Measurements from ENCODE around the gene TMC5.
A peak's percentile ranks its signal among the peaks of the same experiment; 100 is the strongest.

The TMC5 gene

DNA sequence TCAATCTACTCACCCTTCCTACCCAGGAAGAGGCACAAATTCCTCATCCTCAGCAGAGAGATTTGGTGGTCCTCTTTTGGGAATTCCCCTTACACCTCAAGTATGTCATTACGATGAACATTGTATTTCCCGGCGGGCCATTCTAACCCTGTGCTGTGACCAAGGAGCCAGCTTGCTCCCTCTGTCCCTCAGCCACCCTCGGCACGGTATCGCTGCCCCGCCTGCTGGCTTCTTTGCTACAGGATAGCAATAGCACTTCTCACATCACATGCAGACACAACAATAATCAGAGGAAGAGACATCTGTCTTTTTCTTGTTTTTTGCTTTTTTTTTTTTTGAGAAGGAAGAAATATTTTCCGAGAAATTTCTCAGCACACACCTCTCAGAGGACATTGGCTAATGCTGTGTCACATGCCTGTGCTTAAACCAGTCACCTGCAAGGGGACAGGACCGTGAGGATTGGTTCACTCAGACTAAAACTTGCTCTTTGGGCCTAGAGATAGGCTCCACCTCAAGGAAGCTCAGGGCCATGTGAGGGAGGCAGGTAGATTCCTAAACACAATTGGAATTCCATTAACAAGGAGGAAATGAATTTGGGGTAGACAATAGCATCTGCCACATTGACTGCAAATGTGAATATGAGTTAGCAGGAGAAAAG lies 41.2 kb downstream of the TMC5 start:
- no peak for DNase-seq (ENCODE audit: low read depth, low spot score)

DNA sequence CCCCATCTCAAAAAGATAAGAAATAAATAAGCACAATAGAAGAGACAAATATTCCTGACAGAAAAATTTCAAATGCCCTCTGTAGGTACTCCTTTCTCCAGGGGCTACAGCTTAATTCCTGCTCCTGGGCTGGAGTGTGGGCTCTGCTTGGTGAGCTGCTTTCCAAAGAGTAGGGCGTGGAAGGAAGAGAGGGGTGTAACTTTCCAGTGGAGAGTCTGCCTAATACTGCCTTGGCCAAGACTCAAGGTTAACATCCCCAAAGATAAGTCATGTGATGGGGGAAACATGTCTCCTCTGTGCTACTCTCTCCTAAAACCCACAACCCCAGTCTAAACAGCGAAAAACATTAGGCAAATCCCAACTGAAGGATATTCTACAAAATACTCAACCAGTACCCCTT lies 42.7 kb downstream of the TMC5 start:
- DNase-seq (ENCODE audit: low read depth, low spot score) = no peak

DNA sequence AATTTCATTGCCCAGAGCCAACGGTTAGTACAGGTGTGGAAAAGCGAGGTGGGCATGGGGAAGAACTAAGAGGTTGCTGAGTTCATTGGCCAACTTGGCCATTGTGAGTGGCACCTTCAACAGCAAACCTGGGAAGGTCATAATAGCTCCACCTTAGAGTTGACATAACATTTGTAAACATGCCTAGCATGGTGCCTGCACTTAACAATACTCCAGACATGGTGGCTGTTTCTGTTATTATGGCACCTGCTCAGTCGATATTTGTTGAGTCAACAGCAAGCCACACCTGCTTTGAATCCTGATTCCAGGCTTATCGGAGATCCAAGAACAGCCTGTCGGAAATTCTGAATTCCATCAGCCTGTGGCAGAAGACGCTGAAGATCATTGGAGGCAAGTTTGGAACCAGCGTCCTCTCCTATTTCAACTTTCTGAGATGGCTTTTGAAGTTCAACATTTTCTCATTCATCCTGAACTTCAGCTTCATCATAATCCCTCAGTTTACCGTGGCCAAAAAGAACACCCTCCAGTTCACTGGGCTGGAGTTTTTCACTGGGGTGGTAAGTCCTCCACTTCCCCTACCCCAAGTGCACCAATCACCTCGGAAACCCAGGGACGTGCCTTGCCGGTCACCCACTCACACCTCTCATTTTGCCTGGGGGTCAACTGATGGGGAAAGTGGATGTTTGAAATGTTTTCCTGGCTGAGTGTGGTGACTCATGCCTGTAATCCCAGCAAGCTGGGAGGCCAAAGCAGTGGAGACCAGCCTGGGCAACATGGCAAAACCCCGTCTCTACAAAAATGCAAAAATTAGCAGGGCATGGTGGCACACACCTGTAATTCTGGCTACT lies 46.0 kb downstream of the TMC5 start:
- DNase-seq (ENCODE audit: low read depth, low spot score) = peak; percentile 53

- DNase-seq (ENCODE audit: low read depth, low spot score) = no peak
Measured at GRCh38 chr16:19468300-19468699, 50.6 kb downstream of the TMC5 start.

DNA sequence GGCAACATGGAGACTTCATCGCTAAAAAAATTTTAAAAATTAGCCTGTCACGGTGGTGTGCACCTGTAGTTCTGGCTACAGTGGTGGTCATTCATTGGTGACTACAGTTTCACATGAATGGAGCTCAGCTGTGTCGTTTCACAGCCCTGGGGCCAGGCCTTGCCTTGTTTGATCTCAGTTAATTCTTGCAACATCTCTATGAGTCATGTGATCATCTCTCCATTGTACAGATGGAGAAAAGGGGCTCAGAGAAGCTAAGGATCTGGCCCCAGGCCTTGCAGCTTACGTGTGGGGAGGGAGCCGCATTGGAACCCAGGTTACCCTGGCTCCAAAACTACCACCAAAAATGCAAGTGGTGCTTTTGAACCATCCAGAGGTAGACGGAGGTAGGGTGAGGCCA lies 54.8 kb downstream of the TMC5 start:
- DNase-seq (ENCODE audit: low read depth, low spot score) = no peak

DNA sequence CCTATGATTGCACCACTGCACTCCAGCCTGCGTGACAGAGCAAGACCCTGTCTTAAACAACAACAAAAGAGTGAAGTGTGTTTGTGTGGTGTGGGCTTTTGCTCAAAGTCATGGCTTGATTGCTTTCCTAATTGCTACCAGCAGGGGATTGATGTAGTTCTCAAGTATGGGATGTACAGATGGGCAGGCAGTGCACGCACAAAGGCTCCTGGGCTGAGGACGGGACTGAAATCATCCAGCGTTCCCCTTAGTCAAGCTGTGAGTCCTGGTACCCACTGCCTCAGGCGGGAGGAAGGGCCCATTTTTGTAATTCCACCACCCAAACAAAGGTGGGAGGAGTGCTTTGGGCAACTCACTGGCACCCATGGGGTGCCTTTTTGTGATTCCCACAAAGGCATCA lies 56.9 kb downstream of the TMC5 start:
- DNase-seq (ENCODE audit: low read depth, low spot score) = peak; percentile 54

DNA sequence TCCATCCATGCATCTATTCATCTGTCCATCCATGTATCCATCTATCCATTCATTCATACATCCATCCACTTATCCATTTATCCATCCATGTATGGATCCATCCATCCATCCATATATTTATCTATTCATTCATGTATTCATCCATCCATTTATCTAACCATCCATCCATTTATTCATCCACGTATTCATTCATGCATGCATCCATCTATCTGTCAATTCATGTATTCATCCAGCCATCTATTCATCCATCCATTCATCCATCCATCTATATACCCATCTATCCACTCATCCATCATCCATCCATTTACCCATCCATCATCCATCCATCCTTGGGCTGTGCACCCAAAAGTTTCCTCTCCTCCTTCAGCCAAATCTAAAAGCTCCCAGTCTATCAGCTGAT lies 60.8 kb downstream of the TMC5 start:
- DNase-seq (ENCODE audit: low read depth, low spot score) = no peak

GRCh38 chr16:19479302-19479721 lies 61.6 kb downstream of the TMC5 start:
- DNase-seq (ENCODE audit: low read depth, low spot score) = peak; percentile 66

DNA sequence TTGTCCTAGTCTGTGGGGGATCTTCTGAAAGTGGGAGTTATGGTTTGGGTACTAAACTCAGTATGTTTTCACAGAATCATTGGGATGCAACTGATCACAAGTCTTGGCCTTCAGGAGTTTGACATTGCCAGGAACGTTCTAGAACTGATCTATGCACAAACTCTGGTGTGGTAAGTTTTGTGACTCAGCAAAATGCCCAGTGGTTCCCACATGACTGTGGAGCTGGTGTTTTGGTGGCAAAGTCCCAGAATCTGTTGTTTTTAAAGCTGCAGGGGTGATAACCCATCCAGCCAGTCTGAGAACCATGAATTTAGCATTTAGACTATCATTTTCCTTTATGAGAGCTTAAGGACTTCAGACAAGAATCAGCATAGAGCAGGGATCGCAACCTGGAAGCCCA lies 63.6 kb downstream of the TMC5 start:
- no peak for DNase-seq (ENCODE audit: low read depth, low spot score)

DNA sequence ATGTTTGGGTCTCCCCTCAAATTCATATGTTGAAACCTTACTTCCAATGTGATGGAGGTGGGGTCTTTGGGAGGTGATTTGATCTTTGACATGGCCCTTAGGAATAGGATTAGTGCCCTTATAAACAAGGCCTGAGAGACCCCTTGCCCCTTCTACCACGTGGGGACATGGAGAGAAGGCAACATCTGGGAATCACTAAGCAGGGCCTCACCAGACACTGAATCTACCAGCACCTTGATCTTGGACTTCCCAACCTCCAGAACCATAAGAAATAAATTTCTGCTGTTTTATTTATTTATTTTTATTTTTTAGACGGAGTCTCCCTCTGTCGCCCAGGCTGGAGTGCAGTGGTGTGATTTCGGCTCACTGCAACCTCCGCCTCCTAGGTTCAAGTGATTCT lies 64.1 kb downstream of the TMC5 start:
- no peak for DNase-seq (ENCODE audit: low read depth, low spot score)

DNA sequence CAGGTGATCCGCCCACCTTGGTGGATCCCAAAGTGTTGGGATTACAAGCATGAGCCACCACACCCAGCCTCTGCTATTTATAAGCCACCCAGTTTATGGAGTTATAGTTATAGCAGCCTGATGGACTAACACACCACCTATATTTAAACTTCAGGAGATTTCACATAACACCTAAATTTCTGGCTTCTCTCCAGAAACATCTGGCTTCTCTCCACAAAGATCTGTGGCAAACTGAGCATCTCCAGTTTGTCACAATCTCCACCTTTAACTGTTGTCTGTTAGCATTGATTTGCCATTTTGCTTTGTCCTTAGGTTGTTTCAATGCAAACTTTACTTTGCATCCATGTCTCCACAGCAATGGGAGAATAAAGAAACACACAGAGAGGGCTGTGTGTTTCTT lies 64.6 kb downstream of the TMC5 start:
- no peak for DNase-seq (ENCODE audit: low read depth, low spot score)

GRCh38 chr16:19484096-19484495 lies 66.4 kb downstream of the TMC5 start:
- DNase-seq (ENCODE audit: low read depth, low spot score) = no peak

DNA sequence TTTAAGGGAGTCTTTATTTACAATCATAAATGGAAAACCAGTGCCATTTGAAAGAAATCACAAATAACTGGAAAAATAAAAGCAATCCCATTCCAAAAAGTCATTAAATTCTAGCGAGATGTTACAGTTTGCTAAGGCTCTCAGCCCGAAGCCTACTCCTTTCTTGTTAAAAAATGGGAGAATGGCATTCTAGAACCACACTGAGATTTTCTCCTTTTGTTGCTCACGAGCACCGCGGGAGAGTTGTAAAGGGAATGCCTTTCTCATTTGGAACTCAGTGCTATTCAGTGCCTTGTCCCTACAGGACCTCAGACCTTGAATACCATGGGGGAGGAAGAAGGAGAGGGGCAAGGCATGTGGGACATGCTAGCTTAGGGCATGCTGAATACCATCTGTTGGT lies 67.9 kb downstream of the TMC5 start:
- DNase-seq (ENCODE audit: low read depth, low spot score) = no peak

DNA sequence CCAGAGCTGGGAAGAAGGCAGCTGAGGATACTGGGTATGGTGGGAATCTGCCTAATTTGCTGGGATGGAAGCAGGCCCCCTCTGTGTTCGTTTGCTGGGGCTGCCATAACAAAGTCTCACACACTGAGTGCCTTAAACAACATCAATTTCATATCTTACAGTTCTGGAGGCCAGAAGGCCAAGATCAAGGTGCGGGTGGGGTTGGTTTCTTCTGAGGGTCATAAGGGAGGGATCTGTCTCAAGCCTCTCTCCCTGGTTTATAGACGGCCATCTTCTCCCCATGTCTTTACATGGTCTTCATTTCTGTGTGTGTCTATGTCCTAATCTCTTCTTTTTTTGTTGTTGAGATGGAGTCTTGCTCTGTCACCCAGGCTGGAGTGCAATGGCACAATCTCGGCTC lies 68.4 kb downstream of the TMC5 start:
- DNase-seq (ENCODE audit: low read depth, low spot score) = no peak

- no peak for DNase-seq (ENCODE audit: low read depth, low spot score)
Measured at GRCh38 chr16:19486750-19487325, 69.2 kb downstream of the TMC5 start.

- no peak for DNase-seq (ENCODE audit: low read depth, low spot score)
Measured at GRCh38 chr16:19488213-19488640, 70.5 kb downstream of the TMC5 start.

DNA sequence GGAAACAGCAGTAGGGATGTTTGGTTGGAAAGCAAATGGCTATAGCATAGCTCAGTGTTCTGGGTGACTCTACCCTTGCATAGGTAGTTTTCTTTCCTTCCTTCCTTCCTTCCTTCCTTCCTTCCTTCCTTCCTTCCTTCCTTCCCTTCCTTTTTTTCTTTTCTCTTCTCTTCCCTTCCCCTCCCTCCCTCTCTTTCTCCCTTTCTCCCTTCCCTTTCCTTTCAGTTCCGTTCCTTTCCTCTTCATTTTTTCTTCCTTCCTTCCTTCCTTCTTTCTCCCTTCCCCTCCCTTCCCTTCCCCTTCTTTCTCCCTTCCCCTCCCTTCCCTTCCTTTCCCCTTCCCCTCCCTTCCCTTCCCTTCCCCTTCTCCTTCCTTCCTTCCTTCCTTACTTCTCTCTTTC lies 72.9 kb downstream of the TMC5 start:
- DNase-seq (ENCODE audit: low read depth, low spot score) = no peak

GRCh38 chr16:19497176-19497575 lies 79.5 kb downstream of the TMC5 start:
- DNase-seq (ENCODE audit: low read depth, low spot score) = no peak

DNA sequence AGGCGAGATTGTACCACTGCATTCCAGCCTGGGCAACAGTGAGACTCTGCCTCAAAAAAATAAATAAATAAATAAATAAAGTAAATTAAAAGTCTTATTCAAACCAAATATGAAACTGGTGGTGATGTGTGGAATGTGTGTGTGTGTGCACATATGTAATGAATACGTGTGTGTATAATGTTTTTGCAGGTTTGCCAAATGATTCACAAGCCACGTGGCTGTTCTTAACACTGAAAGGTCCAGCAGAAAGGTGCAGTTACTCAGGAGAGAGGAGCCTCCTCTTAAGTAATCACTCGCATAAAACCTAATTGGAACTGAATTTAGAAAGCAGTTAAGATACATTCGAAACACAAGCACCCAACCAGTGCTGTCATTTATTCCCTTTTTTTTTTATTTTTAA lies 81.3 kb downstream of the TMC5 start:
- DNase-seq (ENCODE audit: low read depth, low spot score) = no peak

GRCh38 chr16:19499481-19499880 lies 81.8 kb downstream of the TMC5 start:
- DNase-seq (ENCODE audit: low read depth, low spot score) = no peak

DNA sequence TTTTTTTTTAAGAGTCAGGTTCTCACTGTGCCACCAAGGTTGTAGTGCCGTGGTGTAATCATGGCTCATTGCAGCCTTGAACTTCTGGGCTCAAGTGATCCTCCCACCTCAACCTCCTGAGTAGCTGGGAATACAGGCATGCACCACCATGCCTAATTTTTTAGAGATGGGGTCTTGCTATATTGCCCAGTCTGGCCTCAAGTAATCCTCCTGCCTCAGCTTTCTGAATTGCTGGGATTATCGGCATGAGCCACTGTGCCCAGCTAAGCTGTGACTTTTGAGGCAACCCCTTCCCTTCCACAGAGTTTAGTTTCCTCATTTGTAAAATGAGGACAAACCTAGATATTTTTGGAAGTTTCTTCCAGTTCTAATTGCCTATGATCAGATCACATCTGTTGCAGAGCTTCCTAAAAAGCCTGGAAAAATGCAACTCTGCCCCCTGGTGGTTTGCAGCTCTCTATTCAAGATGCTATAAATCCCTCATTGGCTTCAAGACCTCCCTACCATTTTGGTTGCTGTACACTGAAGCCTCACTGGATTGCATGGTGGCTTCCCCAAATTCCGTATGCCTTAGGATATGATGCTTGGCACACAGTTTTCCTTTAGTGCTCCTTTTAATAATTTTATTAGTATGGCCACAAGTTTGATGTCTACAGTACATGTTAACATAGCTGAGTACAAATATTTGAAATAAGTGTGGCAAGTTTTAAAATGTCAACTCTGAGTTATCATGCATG lies 84.9 kb downstream of the TMC5 start:
- peak; percentile 63 for DNase-seq (ENCODE audit: low read depth, low spot score)

DNA sequence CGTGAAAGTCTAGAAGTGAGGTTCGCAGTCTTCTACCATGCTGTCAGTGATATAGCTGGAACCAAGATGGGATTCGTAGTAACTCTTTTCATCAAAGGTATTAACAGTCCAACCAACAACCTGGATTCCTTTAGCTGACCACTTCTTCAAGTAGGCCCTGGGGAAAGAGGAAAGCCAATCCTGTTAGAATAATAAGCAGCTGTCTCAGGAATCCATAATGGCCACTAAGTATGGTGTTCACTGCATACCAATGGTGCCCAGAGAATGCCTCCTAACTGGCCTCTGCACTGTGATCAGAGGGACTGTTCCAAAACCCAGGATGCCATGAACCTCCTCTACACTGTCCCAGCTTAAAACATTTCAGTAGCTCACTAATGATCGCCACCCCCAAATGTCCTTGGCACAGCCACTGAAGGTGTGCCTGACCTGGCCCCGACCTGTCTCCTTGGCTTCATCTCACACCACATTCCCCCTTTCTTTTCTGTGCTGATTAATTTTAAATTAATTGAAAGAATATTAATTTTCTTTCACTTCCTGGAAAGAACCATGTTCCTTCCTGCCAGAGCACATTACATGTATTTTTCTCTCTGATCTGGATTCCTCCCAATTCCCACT lies 85.9 kb downstream of the TMC5 start:
- no peak for DNase-seq (ENCODE audit: low read depth, low spot score)

All from ELF-1 (cell line).